ENCODE results near the gene LILRA2.
"Not testable (repeated sequence)": the region's sequence is repeated elsewhere in the genome, so short reads cannot be mapped to it uniquely, and the experiment has no call there.

LILRA2 gene

DNA sequence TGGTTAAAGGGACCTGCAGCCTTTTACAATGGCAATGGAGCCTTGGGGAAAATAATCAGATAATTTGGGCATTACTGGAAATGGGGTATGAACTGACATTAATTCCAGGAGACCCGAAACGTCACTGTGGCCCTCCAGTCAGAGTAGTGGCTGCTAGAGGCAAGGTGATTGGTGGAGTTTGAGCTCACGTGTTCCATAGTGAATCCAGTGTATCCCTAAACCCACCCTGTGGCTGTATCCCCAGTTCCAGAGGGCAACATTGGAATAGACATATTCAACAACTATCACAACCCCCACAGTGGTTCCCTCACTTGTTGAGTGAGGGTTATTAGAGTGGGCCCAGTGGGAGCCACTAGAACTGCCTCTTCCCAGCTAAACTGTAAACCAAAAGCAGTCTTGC lies 3.3 kb upstream of the LILRA2 start:
- DNase-seq (ENCODE audit: extremely low read depth in 1 of 2, low read depth in 1 of 2): no peak

DNA sequence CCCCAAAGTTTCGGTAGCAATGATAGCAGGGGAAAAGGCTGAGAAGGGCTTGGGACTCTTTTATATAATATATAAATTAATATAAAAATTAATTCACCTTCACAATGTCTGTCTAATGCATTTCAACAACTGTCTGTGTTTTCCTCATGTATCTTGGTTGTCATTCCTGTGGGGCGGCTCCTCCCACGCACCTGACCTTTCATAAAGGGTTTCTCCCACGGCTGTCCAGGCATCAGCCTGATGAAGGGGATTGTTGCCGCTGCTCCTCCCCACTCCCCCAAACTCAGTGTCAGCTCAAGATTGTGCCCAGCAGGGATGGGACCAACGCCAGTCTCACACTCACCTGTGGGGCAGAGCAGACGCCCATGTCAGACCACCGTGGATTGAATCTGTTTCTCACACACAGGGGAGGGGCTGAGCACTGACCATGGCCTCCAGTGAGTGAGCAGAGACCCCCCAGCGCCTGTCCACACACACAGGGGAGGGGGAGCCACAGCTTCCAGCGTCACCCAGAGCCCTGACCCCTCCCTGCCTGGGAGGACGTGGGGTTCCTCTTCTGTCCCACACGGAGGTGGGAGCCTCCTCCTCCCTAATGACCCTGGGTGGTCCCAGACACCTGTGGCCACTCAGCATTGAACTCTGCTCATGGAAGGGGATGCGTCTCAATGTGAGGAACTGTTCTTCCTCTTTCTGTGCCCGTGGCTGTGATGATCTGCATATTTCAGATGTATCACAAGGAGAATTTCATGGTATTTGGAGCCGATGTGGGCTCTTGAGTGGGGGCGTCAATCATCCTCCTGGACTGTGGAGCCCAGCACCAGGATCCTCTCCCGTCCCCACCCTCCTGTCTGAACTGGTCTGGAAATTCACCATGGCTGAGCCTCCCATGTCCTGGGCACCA lies 1.6 kb upstream of the LILRA2 start:
- not testable (repeated sequence) for DNase-seq (ENCODE audit: extremely low read depth in 1 of 2, low read depth in 1 of 2)

DNA sequence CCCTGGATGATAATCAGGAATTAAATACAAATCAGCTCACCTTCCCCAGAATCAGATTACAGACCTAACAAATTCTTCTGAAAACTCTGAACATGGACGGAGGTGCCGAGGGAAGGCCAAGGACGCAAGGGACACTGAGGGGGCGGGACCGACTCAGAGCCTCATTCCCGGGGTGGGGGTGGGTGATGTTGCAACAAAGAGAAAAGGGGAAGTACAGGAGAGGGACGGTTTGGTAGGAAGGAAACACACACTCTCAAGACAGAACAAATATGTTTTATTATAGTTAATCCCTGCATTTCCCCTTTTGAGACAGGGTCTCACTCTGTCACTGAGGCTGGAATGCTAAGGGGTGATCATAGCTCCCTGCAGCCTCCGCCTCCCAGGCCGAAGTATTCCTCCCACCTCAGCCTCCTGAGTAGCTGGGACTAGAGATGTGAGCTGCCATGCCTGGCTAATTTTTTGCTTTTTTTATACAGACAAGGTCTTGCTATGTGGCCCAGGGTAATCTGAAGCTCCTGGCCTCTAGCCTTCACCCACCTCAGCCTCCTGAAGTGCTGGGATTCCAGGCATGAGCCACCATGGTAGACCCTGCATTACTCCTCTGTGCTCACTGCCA lies 786 bp upstream of the LILRA2 start:
- DNase-seq (ENCODE audit: extremely low read depth in 1 of 2, low read depth in 1 of 2): no peak

DNA sequence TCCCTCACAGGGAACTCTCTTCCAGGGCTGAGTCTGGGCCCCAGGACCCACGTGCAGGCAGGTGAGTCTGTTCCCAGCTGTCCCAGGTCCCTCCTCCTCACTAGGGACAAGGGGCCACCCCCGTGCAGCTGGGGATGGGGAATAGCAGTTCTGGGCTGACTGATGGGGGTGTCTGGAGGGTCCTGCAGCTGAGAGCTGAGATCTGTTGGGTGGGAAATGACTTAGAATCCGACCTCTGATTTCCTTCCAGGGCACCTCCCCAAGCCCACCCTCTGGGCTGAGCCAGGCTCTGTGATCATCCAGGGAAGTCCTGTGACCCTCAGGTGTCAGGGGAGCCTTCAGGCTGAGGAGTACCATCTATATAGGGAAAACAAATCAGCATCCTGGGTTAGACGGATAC lies 461 bp downstream of the LILRA2 start:
- DNase-seq (ENCODE audit: extremely low read depth in 1 of 2, low read depth in 1 of 2): no peak

DNA sequence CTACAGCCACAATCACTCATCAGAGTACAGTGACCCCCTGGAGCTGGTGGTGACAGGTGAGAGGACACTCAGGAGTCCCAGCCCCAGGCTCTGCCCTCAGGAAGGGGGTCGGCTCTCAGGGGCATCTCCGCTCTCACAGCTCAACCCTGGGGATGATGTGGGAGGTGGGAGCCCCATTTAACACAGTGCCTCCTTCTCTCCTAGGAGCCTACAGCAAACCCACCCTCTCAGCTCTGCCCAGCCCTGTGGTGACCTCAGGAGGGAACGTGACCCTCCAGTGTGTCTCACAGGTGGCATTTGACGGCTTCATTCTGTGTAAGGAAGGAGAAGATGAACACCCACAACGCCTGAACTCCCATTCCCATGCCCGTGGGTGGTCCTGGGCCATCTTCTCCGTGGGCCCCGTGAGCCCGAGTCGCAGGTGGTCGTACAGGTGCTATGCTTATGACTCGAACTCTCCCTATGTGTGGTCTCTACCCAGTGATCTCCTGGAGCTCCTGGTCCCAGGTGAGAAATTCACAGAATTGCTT lies 1.0 kb downstream of the LILRA2 start:
- no peak for DNase-seq (ENCODE audit: extremely low read depth in 1 of 2, low read depth in 1 of 2)

GRCh38 chr19:54575205-54575604 lies 1.6 kb downstream of the LILRA2 start:
- DNase-seq (ENCODE audit: extremely low read depth in 1 of 2, low read depth in 1 of 2): not testable (repeated sequence)

DNA sequence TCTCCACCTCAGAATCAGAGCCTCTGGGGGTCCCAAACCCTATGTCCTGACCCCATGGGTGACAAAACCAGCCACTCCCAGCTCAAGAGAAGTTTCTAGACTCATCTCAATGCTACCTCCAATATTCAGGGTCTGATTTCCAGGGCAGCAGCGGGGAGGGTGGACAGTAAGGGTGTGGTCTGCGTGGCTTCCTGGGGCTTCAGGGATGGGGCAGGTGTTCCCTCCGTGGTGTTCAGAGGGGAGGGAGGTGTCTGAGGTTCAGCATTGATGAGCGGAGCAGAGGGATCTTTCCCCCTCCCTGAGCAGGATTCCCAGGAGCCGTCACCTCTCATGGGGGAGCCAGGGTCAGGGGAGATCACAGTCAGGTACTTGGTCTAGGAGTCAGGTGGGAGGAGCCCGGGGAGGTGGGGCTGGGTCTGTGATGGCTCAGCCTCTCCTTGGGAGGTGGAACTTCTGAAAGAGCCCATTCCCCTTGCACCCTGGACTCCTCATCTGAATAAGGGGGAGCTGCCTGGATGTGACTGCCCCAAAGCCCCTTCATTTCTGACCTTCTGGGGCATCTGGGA lies 2.9 kb downstream of the LILRA2 start:
- DNase-seq (ENCODE audit: extremely low read depth in 1 of 2, low read depth in 1 of 2): no peak

DNA sequence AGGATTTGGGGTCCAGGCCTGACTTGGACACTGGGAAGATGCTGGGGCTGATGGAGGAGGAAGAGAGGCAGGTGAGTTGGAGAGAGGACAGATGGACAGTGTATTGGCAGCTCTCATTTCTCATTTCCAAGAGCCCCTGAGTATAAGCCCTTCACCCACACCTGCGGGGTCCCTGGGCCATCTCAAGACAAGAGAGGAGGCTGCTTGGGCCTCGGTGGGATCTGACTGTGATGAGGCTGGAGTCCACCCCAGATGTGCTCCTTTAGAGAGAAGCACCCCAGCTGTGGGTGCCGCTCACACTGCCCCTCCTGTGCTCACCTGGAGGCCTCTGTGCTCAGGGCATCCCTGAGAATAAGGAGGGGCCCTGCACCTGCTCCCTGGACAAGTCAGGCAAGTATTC lies 3.7 kb downstream of the LILRA2 start:
- DNase-seq (ENCODE audit: extremely low read depth in 1 of 2, low read depth in 1 of 2): no peak

DNA sequence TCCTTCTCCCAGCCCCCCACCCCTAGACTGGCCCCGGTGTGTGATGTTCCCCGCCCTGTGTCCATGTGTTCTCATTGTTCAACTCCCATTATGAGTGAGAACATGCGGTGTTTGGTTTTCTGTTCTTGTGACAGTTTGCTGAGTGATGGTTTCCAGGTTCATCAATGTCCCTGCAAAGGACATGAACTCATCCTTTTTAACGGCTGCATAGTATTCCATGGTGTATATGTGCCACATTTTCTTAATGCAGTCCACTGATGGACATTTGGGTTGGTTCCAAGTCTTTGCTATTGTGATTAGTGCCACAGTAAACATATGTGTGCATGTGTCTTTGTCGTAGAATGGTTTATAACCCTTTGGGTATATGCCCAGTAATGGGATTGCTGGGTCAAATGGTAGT lies 4.7 kb downstream of the LILRA2 start:
- not testable (repeated sequence) for DNase-seq (ENCODE audit: extremely low read depth in 1 of 2, low read depth in 1 of 2)

GRCh38 chr19:54586397-54586796 lies 12.8 kb downstream of the LILRA2 start:
- DNase-seq (ENCODE audit: extremely low read depth in 1 of 2, low read depth in 1 of 2): no peak

DNA sequence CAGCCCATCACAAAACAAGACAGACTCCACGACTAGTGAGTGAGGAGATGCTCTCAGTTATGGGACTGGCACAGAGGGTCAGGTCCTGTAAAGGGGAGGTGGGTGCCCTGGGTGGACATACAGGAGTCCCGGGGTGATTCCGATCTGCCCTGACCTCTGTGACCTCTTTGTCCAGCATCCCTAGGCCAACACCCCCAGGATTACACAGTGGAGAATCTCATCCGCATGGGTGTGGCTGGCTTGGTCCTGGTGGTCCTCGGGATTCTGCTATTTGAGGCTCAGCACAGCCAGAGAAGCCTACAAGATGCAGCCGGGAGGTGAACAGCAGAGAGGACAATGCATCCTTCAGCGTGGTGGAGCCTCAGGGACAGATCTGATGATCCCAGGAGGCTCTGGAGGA lies 13.4 kb downstream of the LILRA2 start:
- no peak for DNase-seq (ENCODE audit: extremely low read depth in 1 of 2, low read depth in 1 of 2)

- DNase-seq (ENCODE audit: extremely low read depth in 1 of 2, low read depth in 1 of 2): not testable (repeated sequence)
Observed at GRCh38 chr19:54593445-54593844, 19.9 kb downstream of the LILRA2 start, which contains the start of gene LILRA1. LILRA1 (plus strand) TSS chr19:54593632; CDS start chr19:54594245, 613 bp downstream.

GRCh38 chr19:54593931-54594626 lies 20.5 kb downstream of the LILRA2 start:
- DNase-seq (ENCODE audit: extremely low read depth in 1 of 2, low read depth in 1 of 2): not testable (repeated sequence)

DNA sequence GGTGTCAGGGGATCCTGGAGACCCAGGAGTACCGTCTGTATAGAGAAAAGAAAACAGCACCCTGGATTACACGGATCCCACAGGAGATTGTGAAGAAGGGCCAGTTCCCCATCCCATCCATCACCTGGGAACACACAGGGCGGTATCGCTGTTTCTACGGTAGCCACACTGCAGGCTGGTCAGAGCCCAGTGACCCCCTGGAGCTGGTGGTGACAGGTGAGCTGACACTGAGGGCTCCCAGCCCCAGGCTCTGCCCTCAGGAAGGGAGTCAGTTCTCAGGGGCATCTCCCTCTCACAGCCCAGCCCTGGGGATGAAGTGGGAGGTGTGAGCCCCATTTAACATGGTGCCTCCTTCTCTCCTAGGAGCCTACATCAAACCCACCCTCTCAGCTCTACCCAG lies 21.1 kb downstream of the LILRA2 start:
- no peak for DNase-seq (ENCODE audit: extremely low read depth in 1 of 2, low read depth in 1 of 2)

DNA sequence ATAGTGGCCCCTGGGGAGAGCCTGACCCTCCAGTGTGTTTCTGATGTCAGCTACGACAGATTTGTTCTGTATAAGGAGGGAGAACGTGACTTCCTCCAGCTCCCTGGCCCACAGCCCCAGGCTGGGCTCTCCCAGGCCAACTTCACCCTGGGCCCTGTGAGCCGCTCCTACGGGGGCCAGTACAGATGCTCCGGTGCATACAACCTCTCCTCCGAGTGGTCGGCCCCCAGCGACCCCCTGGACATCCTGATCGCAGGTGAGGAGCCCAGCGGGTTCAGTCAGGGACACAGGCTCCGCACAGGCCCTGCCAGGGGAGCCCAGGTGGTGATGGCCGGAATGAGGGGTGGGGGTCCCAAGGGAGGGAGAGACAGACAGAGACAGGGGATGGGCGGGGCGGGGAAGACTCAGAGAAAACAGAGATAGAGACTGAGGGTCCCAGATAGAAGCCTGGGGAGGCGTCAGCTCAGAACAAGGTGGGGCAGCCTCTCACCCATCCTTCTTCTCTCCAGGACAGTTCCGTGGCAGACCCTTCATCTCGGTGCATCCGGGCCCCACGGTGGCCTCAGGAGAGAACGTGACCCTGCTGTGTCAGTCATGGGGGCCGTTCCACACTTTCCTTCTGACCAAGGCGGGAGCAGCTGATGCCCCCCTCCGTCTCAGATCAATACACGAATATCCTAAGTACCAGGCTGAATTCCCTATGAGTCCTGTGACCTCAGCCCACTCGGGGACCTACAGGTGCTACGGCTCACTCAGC lies 22.3 kb downstream of the LILRA2 start:
- not testable (repeated sequence) for DNase-seq (ENCODE audit: extremely low read depth in 1 of 2, low read depth in 1 of 2)

DNA sequence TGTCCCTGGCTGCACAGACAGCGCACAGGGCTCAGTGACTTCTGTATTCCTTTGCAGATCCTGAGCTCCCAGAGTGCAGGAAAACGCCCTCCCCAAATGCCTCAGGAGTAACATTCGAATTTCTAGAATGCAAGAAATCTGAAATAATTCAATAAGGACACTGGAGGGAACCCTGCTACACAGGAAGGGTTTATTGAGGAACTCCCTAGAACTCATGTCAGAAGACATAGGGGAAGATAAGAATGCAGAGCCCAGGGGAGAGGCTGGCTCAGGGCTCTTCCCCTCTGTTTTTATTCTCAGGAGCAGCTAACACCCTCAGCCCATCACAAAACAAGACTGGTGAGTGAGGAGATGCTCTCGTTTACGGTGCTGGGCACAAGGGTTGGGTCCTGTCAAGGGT lies 26.6 kb downstream of the LILRA2 start:
- DNase-seq (ENCODE audit: extremely low read depth in 1 of 2, low read depth in 1 of 2): no peak

GRCh38 chr19:54606230-54606629 lies 32.6 kb downstream of the LILRA2 start:
- DNase-seq (ENCODE audit: extremely low read depth in 1 of 2, low read depth in 1 of 2): no peak

GRCh38 chr19:54606891-54607784 lies 33.5 kb downstream of the LILRA2 start:
- no peak for DNase-seq (ENCODE audit: extremely low read depth in 1 of 2, low read depth in 1 of 2)

GRCh38 chr19:54607785-54608150 lies 34.2 kb downstream of the LILRA2 start:
- DNase-seq (ENCODE audit: extremely low read depth in 1 of 2, low read depth in 1 of 2): no peak

All from activated CD8-positive, alpha-beta memory T cell treated with anti-CD3 and anti-CD28 coated beads for 1 hour (primary cell).